IMR-90 (cell line): ENCODE results near the gene ZNF208. TPM values are rescaled to one million over a fixed set of nuclear protein-coding genes. Genes with fewer than 3 reads are reported as not detected.

Source experiments
- ATAC-seq: fragments of 200-7000 bp; cut with Tn5 transposase; 2 replicates; pipeline ENCODE4 v1.9.1; 2020; ENCODE audit warnings: low read depth, mild to moderate bottlenecking, moderate library complexity
- BruUV-seq: library from RNA; stranded (reverse); fragments of 400-500 nt; replicated peaks from 2 replicates; lab custom pipeline; 2021; lab: Mats Ljungman, UMichigan
- CTCF ChIA-PET: fragments of 300-600 bp; formaldehyde crosslinking; extraction: SDS; loops from one replicate; lab custom pipeline; 2021; ENCODE audit warnings: antibody characterized with exemption; lab: Yijun Ruan, JAX
- POLR2A ChIA-PET: fragments of 300-600 bp; sonication (Branson Sonifier 250); formaldehyde crosslinking; loops from one replicate; lab custom pipeline; 2022; ENCODE audit warnings: antibody characterized with exemption; ENCODE audit not compliant: unreplicated experiment; lab: Charles Lee
- DNase-seq: peaks from one replicate; pipeline ENCODE4 v3.0.0; 2013
- H2AFZ ChIP-seq: replicated peaks from 2 replicates; pipeline ENCODE3; 2013; ENCODE audit warnings: low read length, mild to moderate bottlenecking; ENCODE audit not compliant: poor library complexity
- H2AK5ac ChIP-seq: 2 replicates; pipeline ENCODE4 v1.6.1; 2013; ENCODE audit warnings: low read depth, low read length, inconsistent platforms
- H2AK9ac ChIP-seq: replicated peaks from 2 replicates; pipeline ENCODE3; 2013; ENCODE audit warnings: mild to moderate bottlenecking, low read depth, low read length, moderate library complexity; ENCODE audit not compliant: poor library complexity
- H2BK120ac ChIP-seq: 2 replicates; pipeline ENCODE4 v1.6.1; 2013; ENCODE audit warnings: low read depth, low read length, inconsistent platforms
- H2BK15ac ChIP-seq: 3 replicates; pipeline ENCODE4 v1.6.1; 2013; ENCODE audit warnings: low read depth, low read length, inconsistent platforms
- H2BK20ac ChIP-seq: 2 replicates; pipeline ENCODE4 v1.6.1; 2013; ENCODE audit warnings: low read depth, mild to moderate bottlenecking, inconsistent platforms, low read length, moderate library complexity
- H2BK5ac ChIP-seq: 2 replicates; pipeline ENCODE4 v1.6.1; 2013; ENCODE audit warnings: mild to moderate bottlenecking, low read depth, low read length, inconsistent platforms; ENCODE audit not compliant: poor library complexity, severe bottlenecking
- H3K14ac ChIP-seq: replicated peaks from 2 replicates; pipeline ENCODE4 v1.6.1; 2013; ENCODE audit warnings: low read depth, low read length, inconsistent platforms
- H3K18ac ChIP-seq: 2 replicates; pipeline ENCODE4 v1.6.1; 2013; ENCODE audit warnings: low read depth, low read length, control low read depth
- H3K23ac ChIP-seq: 2 replicates; pipeline ENCODE4 v1.6.1; 2013; ENCODE audit warnings: low read depth, low read length, inconsistent platforms
- H3K27ac ChIP-seq: 2 replicates; pipeline ENCODE4 v1.5.1; 2013; ENCODE audit warnings: mild to moderate bottlenecking, control low read depth, low read length; ENCODE audit not compliant: insufficient read depth
- H3K27me3 ChIP-seq: 2 replicates; pipeline ENCODE4 v1.6.1; 2013; ENCODE audit warnings: low read length; ENCODE audit not compliant: control insufficient read depth, insufficient read depth
- H3K36me3 ChIP-seq: 2 replicates; pipeline ENCODE4 v1.6.1; 2013; ENCODE audit warnings: low read length, mixed read lengths; ENCODE audit not compliant: control insufficient read depth, insufficient read depth
- H3K4ac ChIP-seq: 2 replicates; pipeline ENCODE4 v1.6.1; 2013; ENCODE audit warnings: low read depth, low read length, inconsistent platforms
- H3K4me1 ChIP-seq: 2 replicates; pipeline ENCODE4 v1.6.1; 2013; ENCODE audit warnings: low read length, mixed read lengths; ENCODE audit not compliant: control insufficient read depth, insufficient read depth
- H3K4me2 ChIP-seq: 2 replicates; pipeline ENCODE4 v1.6.1; 2013; ENCODE audit warnings: low read depth, mild to moderate bottlenecking, control low read depth, low read length, moderate library complexity
- H3K4me3 ChIP-seq: 2 replicates; pipeline ENCODE4 v1.5.1; 2013; ENCODE audit warnings: low read depth, mild to moderate bottlenecking, control low read depth, low read length, moderate library complexity; ENCODE audit not compliant: insufficient read depth
- H3K56ac ChIP-seq: 2 replicates; pipeline ENCODE4 v1.6.1; 2013; ENCODE audit warnings: low read length, inconsistent platforms; ENCODE audit not compliant: insufficient read depth; ENCODE audit errors: extremely low read depth
- H3K79me1 ChIP-seq, 2 experiments: 2 replicates each; pipeline ENCODE4 v1.6.1; 2013; ENCODE audit warnings: low read length in 2 of 2, inconsistent platforms in 1 of 2, low read depth in 1 of 2
- H3K9ac ChIP-seq: 2 replicates; pipeline ENCODE4 v1.6.1; 2013; ENCODE audit warnings: low read depth, low read length, control low read depth
- H3K9me1 ChIP-seq: 2 replicates; pipeline ENCODE4 v1.6.1; 2013; ENCODE audit warnings: low read length, inconsistent platforms; ENCODE audit not compliant: insufficient read depth
- H3K9me3 ChIP-seq: 2 replicates; pipeline ENCODE4 v1.6.1; 2013; ENCODE audit warnings: low read length; ENCODE audit not compliant: control insufficient read depth, insufficient read depth
- H4K20me1 ChIP-seq: 2 replicates; pipeline ENCODE4 v1.6.1; 2013; ENCODE audit warnings: low read length, inconsistent platforms; ENCODE audit not compliant: insufficient read depth
- H4K5ac ChIP-seq: 2 replicates; pipeline ENCODE4 v1.6.1; 2013; ENCODE audit warnings: mild to moderate bottlenecking, low read depth, low read length, control low read depth
- H4K8ac ChIP-seq, 2 experiments: 2 replicates each; pipeline ENCODE4 v1.6.1; 2013; ENCODE audit warnings: low read depth in 2 of 2, low read length in 2 of 2, control low read depth in 1 of 2, inconsistent platforms in 1 of 2
- H4K91ac ChIP-seq: 2 replicates; pipeline ENCODE4 v1.6.1; 2013; ENCODE audit warnings: low read depth, low read length, inconsistent platforms; ENCODE audit not compliant: insufficient read depth
- BHLHE40 ChIP-seq: fragments of 150-350 bp; IDR thresholded peaks from 2 replicates; pipeline ENCODE4 v1.6.1; 2016; ENCODE audit warnings: mild to moderate bottlenecking, low read depth, low read length
- CEBPB ChIP-seq: IDR thresholded peaks from 2 replicates; pipeline ENCODE4 v1.6.1; 2012; ENCODE audit warnings: low read depth, low read length, improper control_type of control experiment
- FOS ChIP-seq: fragments of 150-350 bp; IDR thresholded peaks from 2 replicates; pipeline ENCODE4 v1.6.1; 2016; ENCODE audit warnings: low read depth, low read length
- MAFK ChIP-seq: IDR thresholded peaks from 2 replicates; pipeline ENCODE4 v1.6.1; 2012; ENCODE audit warnings: low read depth, low read length, improper control_type of control experiment
- MAZ ChIP-seq: IDR thresholded peaks from 2 replicates; pipeline ENCODE4 v1.6.1; 2012; ENCODE audit warnings: low read depth, mild to moderate bottlenecking, low read length, improper control_type of control experiment, moderate library complexity, borderline replicate concordance
- RAD21 ChIP-seq: IDR thresholded peaks from 2 replicates; pipeline ENCODE4 v1.6.1; 2012; ENCODE audit warnings: low read length, improper control_type of control experiment
- RCOR1 ChIP-seq: IDR thresholded peaks from 2 replicates; pipeline ENCODE4 v1.6.1; 2012; ENCODE audit warnings: mild to moderate bottlenecking, low read length, improper control_type of control experiment; ENCODE audit not compliant: insufficient replicate concordance
- SMC3 ChIP-seq: fragments of 150-350 bp; IDR thresholded peaks from 2 replicates; pipeline ENCODE4 v1.6.1; 2016; ENCODE audit warnings: low read depth, mild to moderate bottlenecking, antibody characterized with exemption, low read length, moderate library complexity
- WGBS, 2 experiments: methylation state at CpG; one replicate each; pipeline versions ENCODE4 v1.1.5 to v1.1.7; 2013; ENCODE audit warnings: missing lambda C conversion rate in 2 of 2; ENCODE audit not compliant: insufficient read length in 1 of 2; ENCODE audit errors: extremely low coverage in 2 of 2; 5-methylcytosine and 5-hydroxymethylcytosine counted together
- dilution Hi-C: fragments of 300-500 bp; cut with HindIII; formaldehyde crosslinking; loops from one replicate; pipeline ENCODE4 v1.14.3; 2018; ENCODE audit warnings: low sequenced_read_pairs; ENCODE audit not compliant: unreplicated experiment
- in situ Hi-C: fragments of 300-500 bp; cut with MboI; formaldehyde crosslinking; loops from 3 replicates; pipeline ENCODE4 v1.14.3; 2019; ENCODE audit warnings: low sequenced_read_pairs, inconsistent platforms, mixed read lengths
- intact Hi-C: fragments of 100-400 bp; cut with micrococcal nuclease; formaldehyde crosslinking; loops from 2 replicates; pipeline ENCODE4 v1.10.0; 2022
- polyA plus RNA-seq, 3 experiments: library from polyadenylated mRNA; depleted of rRNA; stranded (reverse); fragments of >200 nt; gene quantifications; 2 replicates each; pipeline ENCODE4 v1.2.3, GENCODE V29; 2012; ENCODE audit warnings: low replicate concordance in 1 of 3
- total RNA-seq: library from RNA; depleted of rRNA; stranded (reverse); fragments of >200 nt; gene quantifications from 2 replicates; pipeline ENCODE4 v1.2.3, GENCODE V29; 2012
- TF ChIP-seq, protein P1 (sequence below): fragments of 150-350 bp; IDR thresholded peaks from 2 replicates; pipeline ENCODE4 v1.6.1; 2016; ENCODE audit warnings: low read depth, mild to moderate bottlenecking, low read length, moderate library complexity, borderline replicate concordance

Gene ZNF208
- total and polyA plus RNA-seq, 2 of the 4 experiments (the other 2 are of a cell fraction) = not detected

DNA sequence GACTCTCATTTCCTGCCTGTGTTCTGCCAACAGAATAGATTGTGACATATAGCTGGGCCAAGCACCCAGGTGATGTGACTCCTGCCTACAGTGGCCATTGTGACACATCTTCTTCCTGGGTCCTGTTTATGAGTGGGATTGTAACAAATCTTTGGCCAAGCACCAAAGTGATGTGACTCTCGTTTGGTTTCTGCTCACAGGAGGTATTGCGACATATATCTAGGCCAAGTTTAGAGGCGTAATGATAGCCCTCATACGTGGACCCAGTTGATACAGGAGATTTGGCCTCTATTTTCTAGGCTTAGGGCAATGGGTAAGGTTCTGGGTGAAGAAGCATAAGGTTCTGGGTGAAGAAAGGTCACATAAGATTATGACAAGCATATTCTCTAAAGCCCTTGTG lies 76.2 kb downstream of the ZNF208 start:
- Histone ChIP-seq H4K91ac (no peak overlapping the region), H3K4me2 (no peak overlapping the region), H3K27me3 (no peaks in the 10 kb centered on the region), H3K9me1 (no peaks in the 10 kb centered on the region), H3K36me3 (no peaks in the 10 kb centered on the region), H3K9ac (no peak overlapping the region), H3K4me1 (no peaks in the 10 kb centered on the region), H3K56ac (no peak overlapping the region), H2BK5ac (no peak overlapping the region), H4K20me1 (no peaks in the 10 kb centered on the region), H2AK5ac (no peak overlapping the region), H3K9me3 (peaks cover 24% of the 10 kb centered on the region), H4K5ac (no peak overlapping the region), H2AFZ (no peak overlapping the region), H2BK15ac (no peak overlapping the region), H3K27ac (no peak overlapping the region), H2AK9ac (no peak overlapping the region), H3K14ac (no peak overlapping the region), H2BK20ac (no peak overlapping the region), H3K23ac (no peak overlapping the region), H3K18ac (no peak overlapping the region), H3K4ac (no peak overlapping the region), H2BK120ac (no peak overlapping the region), H4K8ac (no peak overlapping the region), H3K79me1 (no peaks in the 10 kb centered on the region), H3K4me3 (no peak overlapping the region)
- intact Hi-C loops = no loop called here
- CTCF ChIA-PET = no interaction called here
- POLR2A ChIA-PET = no interaction called here
- dilution Hi-C loops = no loop called here
- BruUV-seq = no TSS peak
- ATAC-seq (no peak), DNase-seq (no peak)
- TF ChIP-seq RCOR1 (no peak), MAZ (no peak), RAD21 (no peak), MAFK (no peak), SMC3 (no peak), FOS (no peak), CEBPB (peak; percentile 79), BHLHE40 (no peak)
- TF ChIP-seq, protein P1, sequence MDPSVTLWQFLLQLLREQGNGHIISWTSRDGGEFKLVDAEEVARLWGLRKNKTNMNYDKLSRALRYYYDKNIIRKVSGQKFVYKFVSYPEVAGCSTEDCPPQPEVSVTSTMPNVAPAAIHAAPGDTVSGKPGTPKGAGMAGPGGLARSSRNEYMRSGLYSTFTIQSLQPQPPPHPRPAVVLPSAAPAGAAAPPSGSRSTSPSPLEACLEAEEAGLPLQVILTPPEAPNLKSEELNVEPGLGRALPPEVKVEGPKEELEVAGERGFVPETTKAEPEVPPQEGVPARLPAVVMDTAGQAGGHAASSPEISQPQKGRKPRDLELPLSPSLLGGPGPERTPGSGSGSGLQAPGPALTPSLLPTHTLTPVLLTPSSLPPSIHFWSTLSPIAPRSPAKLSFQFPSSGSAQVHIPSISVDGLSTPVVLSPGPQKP = no peak
- in situ Hi-C loops = no loop called here
- no CpG with 5 or more reads among the region's 4 CpGs for WGBS, 2 experiments
